Fibroblast of skin of back (primary cell): Measurements from ENCODE around the gene JAG2.

ENCODE experiments used
- DNase-seq: peaks from one replicate; pipeline ENCODE4 v3.0.0-alpha.2; 2013

The JAG2 gene

DNA sequence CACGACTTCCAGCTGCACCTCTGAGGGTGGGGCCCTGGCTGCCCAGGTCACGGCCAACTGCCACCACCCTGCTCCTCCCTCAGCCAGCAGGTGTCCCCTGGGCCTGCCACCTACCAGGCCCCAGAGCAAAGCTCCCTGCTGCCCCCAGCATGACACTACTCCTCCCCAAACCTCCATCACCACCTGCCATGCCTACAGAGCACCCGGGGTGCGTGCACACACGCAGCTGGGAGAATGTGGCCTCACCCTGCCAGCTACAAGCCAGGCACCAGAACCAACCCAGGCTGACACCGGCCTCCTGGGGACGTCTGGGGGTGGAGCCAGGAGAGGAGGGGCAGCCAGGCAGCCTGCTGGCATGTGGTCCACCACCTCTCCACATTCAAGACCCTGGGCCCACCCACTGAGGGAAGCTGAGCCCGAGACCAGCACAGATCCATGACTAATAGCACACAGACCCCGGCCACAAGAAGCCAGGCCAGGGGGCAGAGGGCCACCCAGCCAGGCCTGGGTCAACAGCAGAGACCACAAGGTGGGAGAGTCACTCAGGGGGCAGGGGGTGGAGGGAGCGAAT lies 3.4 kb downstream of the JAG2 start:
- DNase-seq: no peak

DNA sequence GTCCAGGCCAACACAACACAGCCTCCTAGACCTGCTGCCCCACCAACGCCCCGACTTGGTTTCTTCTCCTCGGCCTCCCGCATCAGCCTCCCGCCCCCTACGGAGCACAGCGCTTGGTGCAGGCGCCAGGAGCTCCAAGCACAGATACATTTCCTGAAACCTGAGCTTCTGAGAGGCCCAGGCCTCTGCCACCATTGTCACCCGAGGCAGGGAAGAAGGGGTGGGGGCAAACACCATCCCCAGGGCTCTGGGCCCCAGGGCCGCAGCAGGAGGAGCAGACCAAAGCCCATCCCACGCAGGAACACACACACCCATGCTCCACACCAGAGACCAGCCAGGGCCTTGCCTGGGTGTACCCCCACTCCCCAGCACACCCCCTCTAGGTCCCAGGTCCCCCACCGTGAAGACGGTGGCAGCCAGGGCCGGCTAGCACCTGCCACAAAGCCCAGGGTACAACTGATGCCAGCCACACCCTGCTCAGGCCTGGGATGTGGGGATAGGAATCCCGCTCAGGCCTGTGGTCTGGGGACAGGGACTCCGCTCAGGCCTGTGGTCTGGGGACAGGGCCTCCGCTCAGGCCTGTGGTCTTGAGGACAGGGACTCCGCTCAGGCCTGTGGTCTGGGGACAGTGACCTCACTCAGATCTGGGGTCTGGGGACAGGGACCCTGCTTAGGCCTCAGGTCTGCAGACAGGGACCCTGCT lies 5.4 kb downstream of the JAG2 start:
- no peak for DNase-seq

DNA sequence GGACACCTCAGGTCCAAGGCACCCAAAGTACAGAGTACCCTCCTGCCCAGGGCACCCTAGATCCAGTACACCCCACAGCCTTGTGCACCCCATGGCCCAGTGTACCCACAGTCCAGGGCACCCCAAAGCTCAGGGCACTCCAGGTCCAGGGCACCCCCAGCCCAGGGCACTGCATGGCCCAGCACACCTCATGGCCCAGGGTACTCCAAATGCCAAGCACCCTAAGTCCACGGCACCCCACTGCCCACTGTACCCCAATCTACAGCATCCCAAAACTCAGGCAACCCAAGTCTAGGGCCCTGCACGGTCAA lies 6.0 kb downstream of the JAG2 start:
- DNase-seq: no peak

DNA sequence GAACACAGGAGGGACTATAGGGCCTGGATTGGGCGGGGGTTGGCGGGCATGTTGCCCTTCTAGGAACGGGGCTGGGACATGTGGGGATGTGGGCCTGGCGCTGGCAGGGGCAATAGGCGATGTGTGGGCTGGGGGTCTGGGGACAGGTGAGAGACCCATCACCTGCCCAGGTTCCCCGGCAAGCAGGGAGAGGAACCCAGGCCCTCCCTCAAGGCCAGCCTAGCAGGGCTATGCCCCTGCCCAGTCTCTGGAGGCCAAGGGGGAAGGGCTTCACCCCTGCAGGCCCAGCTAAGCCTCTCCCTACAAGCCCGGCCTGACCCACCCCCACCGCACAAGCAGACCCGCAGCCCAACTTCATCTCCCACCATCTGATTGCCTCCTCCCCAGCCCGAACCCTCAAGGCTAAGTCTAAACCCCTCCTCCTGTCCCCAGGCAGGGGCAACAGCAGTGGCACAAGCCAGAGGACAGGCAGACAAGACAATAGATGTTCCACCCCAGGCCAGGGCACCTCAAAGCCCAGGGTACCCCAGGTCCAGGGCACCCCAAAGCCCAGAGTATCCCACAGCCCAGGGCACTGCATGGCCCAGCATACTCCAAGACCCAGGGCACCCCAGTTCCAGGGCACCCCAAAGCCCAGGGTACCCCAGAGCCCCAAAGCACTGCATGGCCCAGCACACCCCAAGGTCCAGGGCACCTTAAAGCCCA lies 6.5 kb downstream of the JAG2 start:
- no peak for DNase-seq

DNA sequence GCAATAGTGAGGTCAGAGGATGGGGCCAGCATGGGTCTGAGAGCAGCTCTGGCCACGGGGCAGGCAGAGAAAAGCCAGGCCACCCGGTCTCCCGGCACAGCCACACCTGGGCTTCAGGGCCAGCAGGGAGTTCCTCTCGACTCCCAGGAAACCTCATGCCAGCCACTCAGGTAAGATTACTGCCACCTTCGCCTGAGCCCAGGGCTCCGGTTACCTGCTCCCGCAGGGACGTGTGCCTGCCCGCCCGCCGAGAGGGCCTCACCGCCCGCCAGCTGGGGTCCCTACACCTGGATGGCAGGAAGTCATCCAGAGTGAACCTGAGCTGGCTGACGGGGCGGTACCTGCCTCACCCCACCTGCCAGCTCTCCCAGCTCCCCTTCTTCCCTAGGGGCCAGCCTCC lies 7.3 kb downstream of the JAG2 start:
- no peak for DNase-seq

DNA sequence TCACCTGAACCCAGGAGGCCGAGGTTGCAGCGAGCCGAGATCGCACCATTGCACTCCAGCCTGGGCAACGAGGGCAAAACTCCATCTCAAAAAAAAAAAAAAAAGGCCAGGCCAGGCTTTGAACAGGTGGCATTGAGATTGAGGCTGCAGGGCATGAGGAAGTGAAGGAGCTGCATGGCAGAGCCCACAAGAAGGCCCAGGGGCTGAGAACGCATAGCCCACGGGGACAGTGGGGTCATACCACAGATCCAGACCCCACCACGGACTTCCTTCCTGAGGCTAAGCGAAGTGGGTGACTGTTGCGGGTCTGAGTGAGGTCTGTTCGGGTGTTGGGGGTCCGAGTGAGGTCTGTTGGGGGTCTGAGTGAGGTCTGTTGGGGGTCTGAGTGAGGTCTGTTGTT lies 7.8 kb downstream of the JAG2 start:
- no peak for DNase-seq

DNA sequence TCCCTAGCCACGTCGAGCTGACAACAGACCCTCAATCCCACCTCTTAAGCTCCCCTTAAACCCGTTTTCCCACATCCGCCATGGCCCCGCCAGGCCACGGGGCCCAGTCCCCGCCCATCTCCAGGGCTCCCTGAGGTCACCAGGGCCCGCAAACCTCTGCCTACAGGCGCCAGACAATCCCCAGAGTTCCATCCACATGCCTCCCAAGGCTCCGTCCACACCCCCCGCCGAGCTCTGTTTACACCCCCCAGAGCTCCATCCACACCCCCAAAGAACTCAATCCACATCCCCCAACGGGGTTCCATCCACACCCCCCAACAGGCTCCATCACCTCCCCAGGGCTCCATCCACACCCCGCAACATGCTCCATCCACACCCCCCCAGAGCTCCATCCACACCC lies 9.2 kb downstream of the JAG2 start:
- DNase-seq: no peak

DNA sequence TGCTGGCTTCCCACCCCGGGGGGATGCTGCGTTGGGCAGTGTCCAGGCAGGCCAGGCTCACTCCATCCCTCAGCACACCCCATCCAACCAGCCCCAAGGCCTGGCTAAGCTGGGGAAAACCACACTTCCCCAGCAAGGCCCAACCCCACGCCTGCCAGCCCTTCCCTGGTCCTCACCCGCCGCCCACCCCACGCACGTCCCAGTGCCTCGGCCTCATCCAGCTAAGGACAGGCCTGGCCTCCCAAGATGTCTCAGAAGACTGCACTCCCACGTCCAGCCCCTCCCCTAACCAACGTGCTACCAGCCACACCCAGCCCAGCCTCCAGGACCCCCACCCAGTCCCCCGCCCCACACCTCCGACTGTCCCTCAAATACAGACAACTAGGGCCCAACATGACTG lies 9.8 kb downstream of the JAG2 start:
- DNase-seq: no peak

DNA sequence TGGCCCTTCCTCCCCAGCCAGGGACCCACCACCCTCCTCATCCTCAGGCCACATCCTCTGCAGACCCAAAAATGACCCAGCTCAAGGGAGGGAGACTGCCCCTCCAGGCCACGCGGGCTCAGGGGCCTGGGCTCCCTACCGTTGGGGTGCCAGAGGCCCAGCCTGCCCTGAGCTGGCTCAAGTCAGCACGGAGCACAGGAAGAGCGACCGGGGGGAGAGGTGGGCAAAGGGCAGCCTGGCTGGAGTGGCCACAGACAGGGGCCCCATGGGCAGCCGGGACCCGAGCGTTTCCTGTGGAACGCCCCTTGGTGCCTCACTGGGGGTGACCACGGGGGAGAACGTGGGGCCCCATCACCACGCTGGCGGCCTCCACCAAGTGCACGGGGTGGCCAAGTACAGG lies 10.7 kb downstream of the JAG2 start:
- no peak for DNase-seq

DNA sequence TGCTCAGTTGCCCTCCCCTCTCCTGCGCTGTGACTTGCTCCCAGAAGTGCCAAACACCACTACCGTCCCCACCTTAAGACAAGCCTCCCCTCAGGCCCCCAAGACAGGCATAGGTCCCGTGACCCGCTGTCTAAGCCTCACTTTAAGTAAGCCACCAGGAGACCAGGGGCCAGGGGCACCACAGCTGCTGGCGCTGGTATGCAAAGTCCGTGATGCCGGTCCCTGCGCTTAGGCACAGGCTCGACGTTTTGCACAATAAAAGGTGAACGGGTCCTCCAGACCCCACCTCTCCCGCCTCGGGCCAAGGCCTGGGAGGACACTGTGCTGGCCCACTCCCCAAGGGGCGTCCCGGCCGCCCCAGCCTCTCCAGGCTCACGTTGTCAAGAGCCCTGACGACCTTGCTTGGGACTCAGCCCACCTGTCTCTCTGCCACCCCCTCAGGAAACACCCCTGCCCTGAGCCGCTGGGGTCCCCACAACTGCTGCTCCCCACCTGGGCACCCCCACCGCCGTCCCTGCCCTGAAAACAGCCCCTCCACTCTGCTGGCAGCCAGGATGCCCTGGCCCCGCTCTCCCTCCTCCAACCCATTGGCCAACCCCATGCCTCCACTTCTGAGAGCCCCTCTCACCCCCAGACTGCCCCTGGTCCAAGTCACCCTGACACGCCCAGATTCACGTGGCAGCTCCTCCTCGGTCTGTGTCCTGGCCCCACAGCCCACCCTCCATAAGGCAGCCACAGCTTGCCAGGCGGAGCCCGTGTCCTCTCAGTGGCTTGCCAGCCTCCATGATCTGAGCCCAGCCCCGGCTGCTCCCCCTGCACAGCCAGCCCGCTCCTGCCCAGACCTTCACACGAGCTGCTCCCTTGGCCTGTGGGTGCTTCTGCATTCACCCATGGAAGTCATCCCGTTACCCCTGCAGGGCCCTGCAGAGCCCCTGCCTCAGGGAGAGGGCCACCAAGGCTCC lies 11.9 kb downstream of the JAG2 start:
- DNase-seq: no peak

DNA sequence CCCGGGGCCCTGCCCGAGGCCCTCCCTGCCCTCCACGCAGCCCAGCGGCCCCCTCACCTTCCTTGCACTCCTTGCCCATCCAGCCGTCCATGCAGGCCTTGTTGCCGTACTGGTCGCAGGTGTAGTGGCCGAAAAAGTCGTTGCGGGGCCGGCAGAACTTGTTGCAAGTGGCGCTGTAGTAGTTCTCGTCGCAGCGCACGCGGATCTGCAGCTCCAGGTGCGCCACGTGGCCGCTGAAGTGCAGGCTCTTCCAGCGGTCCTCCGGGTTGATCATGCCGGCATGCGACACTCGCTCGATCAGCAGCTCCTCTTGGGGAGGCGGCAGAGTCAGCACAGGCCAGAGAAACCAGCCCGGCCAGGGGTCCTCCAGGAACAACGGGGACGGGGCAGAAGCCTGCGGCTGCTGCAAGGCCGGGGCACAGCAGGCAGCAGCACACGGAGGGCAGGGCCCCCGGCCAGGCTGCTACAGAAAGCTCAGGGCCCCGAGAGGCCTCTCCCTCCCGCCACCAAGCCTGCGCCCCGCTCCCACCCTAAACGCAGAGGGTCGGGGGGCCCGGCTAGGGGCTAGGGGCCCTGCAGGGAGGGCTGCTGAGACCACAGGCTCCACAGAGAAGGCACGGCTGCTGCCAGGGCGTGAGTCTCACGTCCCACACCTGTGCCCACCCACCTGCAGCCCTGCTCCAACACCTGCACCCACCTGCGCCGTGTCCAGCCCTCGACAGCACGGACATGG lies 12.7 kb downstream of the JAG2 start:
- DNase-seq: no peak

- DNase-seq: no peak
These were observed 13.4 kb downstream of the JAG2 start for GRCh38 chr14:105155071-105155651.

DNA sequence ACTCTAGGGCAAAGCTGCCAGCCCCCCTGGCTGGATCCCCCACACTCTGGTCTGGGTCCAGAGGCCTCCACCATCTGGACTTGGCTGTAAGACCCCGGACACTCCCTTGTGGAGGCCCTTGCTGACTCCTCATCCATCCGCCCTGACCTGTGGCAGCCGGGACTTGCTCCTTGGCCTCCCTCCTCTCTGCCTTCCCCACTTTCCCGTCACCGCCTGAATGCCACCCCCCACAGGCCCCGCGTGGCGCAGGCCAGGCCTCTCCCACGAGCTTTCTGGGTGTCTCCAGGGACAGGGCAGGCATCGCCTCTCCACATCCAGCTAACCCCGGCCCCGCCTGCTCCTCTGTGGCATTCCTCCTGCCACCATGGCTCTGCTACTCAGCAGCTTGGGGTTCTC lies 14.1 kb downstream of the JAG2 start:
- DNase-seq: no peak

GRCh38 chr14:105153739-105154475 lies 14.7 kb downstream of the JAG2 start:
- DNase-seq: no peak

DNA sequence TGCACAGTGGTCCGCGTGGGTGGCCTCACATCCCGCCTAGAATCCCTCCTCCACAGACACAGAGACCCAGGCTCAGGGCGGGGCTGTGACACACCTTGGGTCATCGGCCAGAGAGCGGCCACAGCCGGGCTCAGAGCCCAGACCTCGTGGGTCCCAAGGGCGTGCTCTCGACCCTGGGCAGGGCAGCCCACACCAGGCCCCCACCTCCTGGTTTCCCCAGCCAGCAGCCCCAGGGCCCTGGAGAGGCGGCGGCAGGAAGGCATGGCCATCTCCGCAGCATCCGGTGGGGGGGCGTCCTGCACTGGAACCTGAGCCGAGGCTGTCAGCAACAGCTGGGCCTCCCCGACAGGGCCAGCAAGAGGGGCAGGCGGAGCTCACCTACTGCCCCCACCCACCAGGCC lies 15.2 kb downstream of the JAG2 start:
- DNase-seq: no peak

- no peak for DNase-seq
These were observed 15.8 kb downstream of the JAG2 start for GRCh38 chr14:105152794-105153241.

DNA sequence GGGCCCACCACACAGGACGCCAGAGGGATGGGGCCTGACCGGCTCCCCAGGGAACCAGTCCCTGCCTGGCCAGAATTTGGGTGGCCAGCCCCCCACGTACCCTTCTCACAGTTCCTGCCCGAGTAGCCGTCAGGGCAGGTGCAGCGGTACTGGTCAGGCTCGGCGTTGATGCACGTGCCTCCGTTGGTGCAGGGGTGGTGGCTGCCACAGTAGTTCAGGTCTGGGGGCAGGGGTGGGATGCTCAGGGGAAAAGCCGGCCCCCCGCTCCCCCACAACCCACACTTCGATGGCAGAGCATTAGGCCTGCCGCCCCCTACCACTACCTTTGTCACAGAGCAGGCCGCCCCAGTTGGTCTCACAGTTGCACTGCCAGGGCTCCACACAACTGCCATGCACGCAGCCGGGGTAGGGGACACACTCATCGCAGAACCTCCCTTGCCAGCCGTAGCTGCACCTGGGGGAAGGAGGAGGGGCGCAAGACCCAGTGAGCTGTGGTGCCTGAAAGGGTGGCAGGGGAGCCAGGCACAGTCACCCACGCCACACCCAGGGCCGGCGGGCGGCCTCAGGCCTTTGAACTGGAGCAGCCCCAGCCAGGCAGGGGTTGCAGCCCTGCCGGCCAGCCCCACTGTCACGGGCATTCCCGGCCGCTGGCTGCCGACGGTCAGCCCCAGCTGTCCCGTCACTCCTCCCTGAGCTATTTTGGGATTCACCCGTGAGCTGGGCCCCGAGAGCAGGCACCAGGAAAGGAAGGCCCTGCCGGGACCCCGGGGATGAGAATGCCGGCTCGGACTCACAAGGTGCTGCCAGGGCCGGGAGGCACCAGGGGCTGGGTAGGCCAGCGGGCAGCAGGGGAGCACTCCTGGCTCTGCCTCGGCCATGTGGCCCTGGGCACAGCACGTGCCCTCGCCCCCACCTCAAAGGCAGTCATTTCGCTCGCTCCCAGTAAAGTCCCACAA lies 16.5 kb downstream of the JAG2 start:
- DNase-seq: no peak

DNA sequence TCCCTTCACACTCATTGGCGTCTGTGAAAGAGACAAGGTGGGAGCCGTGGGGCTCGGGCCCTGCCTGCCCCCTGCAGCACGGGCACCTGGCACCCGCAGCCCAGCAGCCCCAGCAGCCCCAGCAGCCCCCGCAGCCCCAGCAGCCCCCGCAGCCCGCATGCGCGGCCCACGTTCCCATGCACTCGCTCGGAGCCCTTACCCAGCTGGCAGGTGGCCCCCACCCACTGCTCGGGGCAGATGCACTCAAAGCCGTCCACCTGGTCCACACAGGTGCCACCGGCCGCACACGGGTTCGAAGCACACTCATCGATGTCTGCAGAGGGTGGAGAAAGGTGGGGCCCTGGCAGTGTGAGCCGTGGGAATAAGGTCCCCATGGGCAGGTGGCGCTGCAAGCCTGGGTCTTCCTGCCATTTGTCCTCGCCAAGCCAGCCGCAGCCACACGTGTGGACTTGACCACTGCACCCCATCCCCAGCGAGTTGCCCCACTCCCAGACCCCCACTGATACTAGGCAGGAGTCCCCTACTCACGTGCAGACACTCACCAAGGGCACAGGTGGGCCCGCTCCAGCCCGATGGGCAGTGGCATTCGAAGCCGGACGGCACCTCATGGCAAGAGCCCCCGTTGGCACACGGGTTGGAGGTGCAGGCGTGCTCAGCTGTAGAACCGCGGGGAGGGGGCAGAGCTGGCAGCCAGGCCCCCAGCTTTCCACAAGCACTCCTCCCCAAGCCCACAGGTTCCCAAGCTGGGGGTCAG lies 17.3 kb downstream of the JAG2 start:
- DNase-seq: no peak

GRCh38 chr14:105150368-105151083 lies 18.1 kb downstream of the JAG2 start:
- no peak for DNase-seq
